ENCODE measurements around the gene HSPB7. TPM values are rescaled to one million over a fixed set of nuclear protein-coding genes. Genes with fewer than 3 reads are reported as not detected.

The HSPB7 gene
- total and polyA plus RNA-seq, 2 donors (not counting 3 experiments of a cell fraction or from before 2014, with no cell fraction given): not detected

- H3K4me2 ChIP-seq (ENCODE audit: insufficient read depth, low read length): no peak overlapping the region
- H3K27me3 ChIP-seq (ENCODE audit: control insufficient read depth in 2 of 2, insufficient read depth in 2 of 2, low read length in 2 of 2): no peaks in the 10 kb centered on the region
- H4K20me1 ChIP-seq (replicated peaks; ENCODE audit: control insufficient read depth, extremely low read depth, insufficient read depth, low read length): no peaks in the 10 kb centered on the region
- POLR2A ChIA-PET: no interaction called here
- no peak for FAIRE-seq
- H3K79me2 ChIP-seq (ENCODE audit: control insufficient read depth, insufficient read depth, low read length): no peaks in the 10 kb centered on the region
- dilution Hi-C loops (cut with MboI; ENCODE audit: extremely low pct_ligation_motif_present, low sequenced_read_pairs): no loop called here
- no peak overlapping the region for H3K4me3 ChIP-seq (replicated peaks in 1 of 3; ENCODE audit: insufficient read depth in 1 of 3, low read depth in 1 of 3, low read length in 3 of 3)
- no peak overlapping the region for H3K27ac ChIP-seq (ENCODE audit: insufficient read depth, low read depth, low read length)
- no TSS peak for BruUV-seq (replicated peaks)
- H3K9me3 ChIP-seq (replicated peaks; ENCODE audit: control insufficient read depth, insufficient read depth, low read length): no peaks in the 10 kb centered on the region
- intact Hi-C loops (cut with micrococcal nuclease): no loop called here
- no peaks in the 10 kb centered on the region for H3K36me3 ChIP-seq (ENCODE audit: control insufficient read depth in 2 of 2, extremely low read depth in 1 of 2, insufficient read depth in 2 of 2, low read length in 2 of 2)
- no peak for DNase-seq (ENCODE audit: low read depth, low spot score)
- no peak overlapping the region for H2AFZ ChIP-seq (ENCODE audit: low read depth, low read length)
- no peaks in the 10 kb centered on the region for H3K4me1 ChIP-seq (ENCODE audit: control insufficient read depth, extremely low read depth, insufficient read depth, low read length)
- TF ChIP-seq CTCF (IDR thresholded peaks at IDR 0.05; ENCODE audit: extremely low read depth in 1 of 2, insufficient read depth in 1 of 2, low read depth in 1 of 2, low read length in 2 of 2) (no peak), FOS (IDR thresholded peaks at IDR 0.05; ENCODE audit: borderline replicate concordance, insufficient read depth, low read length) (no peak), MYC (IDR thresholded peaks at IDR 0.05; ENCODE audit: low read depth, low read length) (no peak), EZH2 (IDR thresholded peaks at IDR 0.05; ENCODE audit: borderline replicate concordance, low read depth, low read length, severe bottlenecking) (no peak), JUN (IDR thresholded peaks at IDR 0.05; ENCODE audit: borderline replicate concordance, insufficient read depth, insufficient read length, low read depth) (no peak), MAX (IDR thresholded peaks at IDR 0.05; ENCODE audit: insufficient read depth, insufficient read length) (no peak), POLR2A (IDR thresholded peaks at IDR 0.05; ENCODE audit: low read depth, low read length) (no peak), GATA2 (IDR thresholded peaks at IDR 0.05; ENCODE audit: insufficient read depth, insufficient read length, low read depth, low read length) (no peak), POLR2AphosphoS5 (IDR thresholded peaks at IDR 0.05; ENCODE audit: insufficient read depth, low read depth, low read length) (no peak)
- no peak overlapping the region for H3K9ac ChIP-seq (replicated peaks; ENCODE audit: extremely low read depth, insufficient read depth, low read length)
- H3K9me1 ChIP-seq (replicated peaks; ENCODE audit: control insufficient read depth, extremely low read depth, insufficient read depth, low read length): no peaks in the 10 kb centered on the region
- CTCF ChIA-PET: interaction anchor here (1.4 to 2.2 kb wide), 2 partner anchors 20 to 214 kb away, joined by 3 to 10 read pairs; no protein-coding TSS in a partner anchor
Observed at GRCh38 chr1:16006010-16006409, 11.8 kb downstream of the HSPB7 start.

Measured in endothelial cell of umbilical vein (primary cell).